ENCODE results near the gene FDXACB1. TPM values are rescaled to one million over a fixed set of nuclear protein-coding genes. Genes with fewer than 3 reads are reported as not detected.

The FDXACB1 gene, protein sequence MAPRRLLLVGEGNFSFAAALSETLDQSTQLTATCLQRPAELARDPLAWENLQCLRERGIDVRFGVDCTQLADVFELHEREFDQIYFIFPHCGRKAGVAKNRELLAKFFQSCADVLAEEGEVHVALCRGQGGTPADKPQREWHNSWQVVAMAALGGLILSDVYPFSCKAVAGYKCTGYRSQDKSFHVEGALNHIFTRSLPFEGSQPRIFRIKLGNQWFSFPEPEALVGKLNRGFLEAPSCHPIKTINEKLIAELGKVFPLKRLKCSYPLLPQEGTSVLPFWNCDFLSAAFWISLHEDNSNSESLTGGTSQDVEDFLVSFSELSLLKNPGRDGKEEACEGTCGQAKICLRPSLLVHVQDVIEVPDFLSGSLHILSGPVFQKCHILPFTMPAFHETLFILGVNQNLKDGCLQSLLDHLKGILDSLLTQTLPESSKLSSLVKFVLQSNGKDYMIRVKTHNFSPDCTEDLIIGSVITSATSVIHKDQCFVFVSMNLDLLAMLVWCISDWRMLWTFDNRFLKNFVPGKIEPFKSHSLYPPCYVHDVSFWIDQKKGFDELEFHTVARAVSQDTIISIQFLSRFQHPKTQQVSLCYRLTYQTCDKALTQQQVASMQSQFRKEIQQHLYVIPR
- polyA plus RNA-seq (2013, experiment 1 of 2): 1.7 TPM
- 1.9 TPM for polyA plus RNA-seq (2013, experiment 2 of 2)

DNA sequence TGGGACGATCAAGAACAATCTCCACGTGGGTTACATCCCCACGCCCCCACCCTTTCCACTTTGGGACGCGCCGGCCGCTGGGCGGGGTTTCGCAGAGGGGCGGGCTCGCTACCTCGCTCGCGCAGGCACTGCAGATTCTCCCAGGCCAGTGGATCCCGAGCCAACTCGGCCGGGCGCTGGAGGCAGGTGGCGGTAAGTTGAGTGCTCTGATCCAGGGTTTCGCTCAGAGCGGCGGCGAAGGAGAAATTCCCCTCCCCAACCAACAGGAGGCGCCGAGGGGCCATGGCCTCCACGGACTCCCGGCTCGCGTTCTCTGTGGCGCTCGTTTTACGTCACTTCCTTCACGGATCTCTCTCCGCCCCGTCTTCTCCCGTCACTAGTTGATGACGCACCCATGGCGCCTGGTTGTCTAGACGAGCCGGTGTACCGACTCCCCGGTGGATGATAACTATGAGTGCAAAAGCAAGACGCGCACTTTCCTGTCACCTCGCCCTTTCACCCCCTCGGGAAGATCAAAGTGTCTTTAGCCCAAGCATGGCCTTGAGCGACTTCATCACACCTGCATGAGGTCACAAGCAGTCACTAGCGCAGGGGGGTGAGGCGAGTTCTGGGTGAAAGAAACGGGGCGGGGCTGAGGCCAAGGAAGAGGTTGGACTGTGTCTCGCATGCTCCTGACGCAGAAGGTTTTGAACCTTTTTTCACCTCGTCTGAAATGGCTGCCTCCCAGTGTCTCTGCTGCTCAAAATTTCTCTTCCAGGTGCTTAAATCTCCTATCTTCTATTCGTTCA is at the start of gene FDXACB1, which contains the start of gene CFAP68:
Gene FDXACB1, minus strand, starts transcription at position 317 of the 788 bp plus-strand sequence. Its CDS starts 33 bp downstream, at position 284.
Gene CFAP68, plus strand, starts transcription at position 693 of the 788 bp plus-strand sequence. Its CDS starts 20 bp downstream, at position 713.
- H3K4me3 ChIP-seq (ENCODE audit: extremely low read depth, insufficient read depth, low read length, poor library complexity, severe bottlenecking): peak within 1 kb of the TSS; percentile 66
- H3K27ac ChIP-seq (ENCODE audit: low read depth, low read length, severe bottlenecking): peak within 1 kb of the TSS; percentile 98
- no peaks in the 10 kb centered on the region for H3K4me1 ChIP-seq (ENCODE audit: control insufficient read depth, insufficient read depth, low read length, poor library complexity, severe bottlenecking)
- no peaks in the 10 kb centered on the region for H3K36me3 ChIP-seq (ENCODE audit: control insufficient read depth, insufficient read depth, low read length)
- H3K9me3 ChIP-seq (ENCODE audit: control insufficient read depth, low read length): no peaks in the 10 kb centered on the region
- WGBS, 2 experiments (ENCODE audit: insufficient coverage in 2 of 2): 1 to 2% methylated on average over 18 to 22 of the region's 55 CpGs

DNA sequence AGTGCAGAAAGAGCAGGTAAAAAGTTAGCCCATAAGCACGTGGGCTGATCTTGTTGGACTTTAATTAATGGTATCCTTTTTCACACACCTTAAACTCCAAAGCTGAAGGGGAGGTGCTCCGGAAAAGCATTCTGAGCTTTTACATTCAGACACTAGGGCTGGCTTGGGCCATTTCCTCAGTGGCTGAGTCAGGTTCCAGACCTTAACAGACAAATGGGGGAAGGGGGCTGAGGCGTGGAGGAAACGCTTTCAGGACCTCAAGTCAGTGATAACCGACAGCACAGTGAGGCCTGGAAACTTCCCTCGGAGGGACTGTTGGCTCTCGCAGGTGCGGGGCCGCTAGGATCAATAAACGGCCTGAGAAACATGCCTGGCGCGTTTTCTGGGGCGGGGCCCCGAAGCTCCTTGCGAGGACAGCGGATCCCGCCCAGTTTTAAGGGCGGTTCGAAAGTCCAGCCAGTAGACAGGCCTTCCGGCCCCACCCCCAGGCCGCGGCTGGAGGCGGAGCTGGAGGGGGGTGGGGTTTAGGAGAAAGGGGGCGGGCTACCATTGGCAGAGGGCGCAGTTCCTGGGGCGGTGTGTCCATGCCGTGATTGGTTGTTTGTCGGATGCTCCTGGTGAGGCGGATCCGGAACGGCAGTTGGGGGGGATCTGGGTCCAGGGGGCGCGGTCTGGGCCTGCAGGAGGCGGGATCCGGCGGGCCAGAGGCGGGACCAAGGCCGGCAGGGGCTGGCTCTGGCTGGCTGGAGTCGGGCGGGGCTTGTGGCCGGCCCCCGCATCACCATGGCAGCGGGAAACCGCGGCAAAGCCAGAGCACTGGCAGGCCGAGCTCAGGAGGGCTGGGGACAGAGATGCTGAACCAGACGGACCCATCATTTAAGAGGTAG is 47.8 kb upstream of the FDXACB1 start:
- Histone ChIP-seq H3K4me1 (ENCODE audit: control insufficient read depth, insufficient read depth, low read length, poor library complexity, severe bottlenecking) (peaks cover 31% of the 10 kb centered on the region), H3K9me3 (ENCODE audit: control insufficient read depth, low read length) (no peaks in the 10 kb centered on the region), H3K27ac (ENCODE audit: low read depth, low read length, severe bottlenecking) (peak overlapping the region; percentile 89), H3K4me3 (ENCODE audit: extremely low read depth, insufficient read depth, low read length, poor library complexity, severe bottlenecking) (peak overlapping the region; percentile 37), H3K36me3 (ENCODE audit: control insufficient read depth, insufficient read depth, low read length) (no peaks in the 10 kb centered on the region)
- 1 to 2% methylated on average over 33 to 35 of the region's 47 CpGs for WGBS, 2 experiments (ENCODE audit: insufficient coverage in 2 of 2)

DNA sequence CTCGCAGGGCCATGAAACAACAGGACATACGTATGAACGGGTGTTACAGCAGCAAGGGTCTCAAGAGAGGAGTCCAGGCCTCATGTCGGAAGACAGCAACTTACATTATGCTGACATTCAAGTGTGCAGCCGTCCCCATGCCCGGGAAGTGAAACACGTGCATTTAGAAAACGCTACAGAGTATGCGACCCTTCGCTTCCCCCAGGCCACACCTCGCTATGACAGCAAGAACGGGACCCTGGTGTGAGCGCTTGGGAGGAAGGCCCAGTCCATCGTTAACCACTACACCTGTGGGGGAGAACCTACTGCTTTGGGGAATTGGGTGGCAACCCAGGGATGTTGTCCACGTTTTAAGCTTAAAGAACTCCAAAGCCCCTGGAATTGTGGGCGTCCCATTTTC is 47.0 kb upstream of the FDXACB1 start:
- no peaks in the 10 kb centered on the region for H3K9me3 ChIP-seq (ENCODE audit: control insufficient read depth, low read length)
- peak overlapping the region; percentile 86 for H3K27ac ChIP-seq (ENCODE audit: low read depth, low read length, severe bottlenecking)

DNA sequence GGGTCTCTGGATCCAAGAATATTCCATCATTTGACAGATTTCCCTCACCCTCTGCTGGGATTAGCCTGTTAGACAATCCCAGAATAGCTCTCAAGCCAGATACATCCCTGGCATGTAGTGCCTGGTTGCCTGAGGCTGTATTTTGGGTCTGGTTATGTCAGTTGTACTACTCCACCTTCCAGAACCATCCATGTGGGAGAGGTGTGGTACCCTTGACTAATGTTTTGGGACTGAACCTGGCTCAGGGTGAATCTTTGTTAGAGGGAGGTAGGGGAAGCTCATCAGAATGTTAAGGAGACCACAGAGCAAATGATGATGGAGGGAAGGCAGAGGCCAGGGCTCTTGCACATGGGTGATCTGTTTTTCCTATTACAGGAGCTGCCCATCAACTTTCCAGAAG is 45.0 kb upstream of the FDXACB1 start:
- no peaks in the 10 kb centered on the region for H3K36me3 ChIP-seq (ENCODE audit: control insufficient read depth, insufficient read depth, low read length)
- H3K4me3 ChIP-seq (ENCODE audit: extremely low read depth, insufficient read depth, low read length, poor library complexity, severe bottlenecking): no peak overlapping the region
- no peaks in the 10 kb centered on the region for H3K9me3 ChIP-seq (ENCODE audit: control insufficient read depth, low read length)
- peak overlapping the region; percentile 92 for H3K27ac ChIP-seq (ENCODE audit: low read depth, low read length, severe bottlenecking)
- H3K4me1 ChIP-seq (ENCODE audit: control insufficient read depth, insufficient read depth, low read length, poor library complexity, severe bottlenecking): peaks cover 32% of the 10 kb centered on the region

More for the DNA sequence above, 47.0 kb upstream of the FDXACB1 start:
- Histone ChIP-seq H3K36me3 (ENCODE audit: control insufficient read depth, insufficient read depth, low read length) (no peaks in the 10 kb centered on the region), H3K4me3 (ENCODE audit: extremely low read depth, insufficient read depth, low read length, poor library complexity, severe bottlenecking) (peak overlapping the region; percentile 37), H3K4me1 (ENCODE audit: control insufficient read depth, insufficient read depth, low read length, poor library complexity, severe bottlenecking) (peaks cover 31% of the 10 kb centered on the region)
- 98% methylated on average over 13 to 15 of the region's 16 CpGs for WGBS, 2 experiments (ENCODE audit: insufficient coverage in 2 of 2)

DNA sequence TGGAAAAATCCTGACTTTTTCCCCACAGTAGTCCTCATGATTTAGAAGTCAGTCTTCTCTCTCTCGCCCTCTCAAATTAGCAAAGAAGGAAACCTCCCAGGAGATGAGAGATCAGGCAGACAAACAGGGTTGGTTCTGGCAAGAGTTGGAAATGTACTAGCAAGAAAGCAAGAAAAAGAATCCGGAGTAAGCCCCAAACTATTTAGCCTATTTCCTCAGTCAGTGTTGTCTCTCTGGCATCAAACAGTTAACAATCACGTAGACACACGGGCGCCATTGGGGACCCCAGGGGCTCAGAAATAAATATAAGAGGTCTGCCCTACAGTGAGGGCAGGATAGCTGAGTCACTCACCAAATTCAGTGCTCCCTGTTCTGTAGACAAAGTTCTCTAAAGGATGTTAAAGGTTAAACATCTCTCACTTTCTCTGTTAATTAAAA is 44.4 kb upstream of the FDXACB1 start:
- Histone ChIP-seq H3K36me3 (ENCODE audit: control insufficient read depth, insufficient read depth, low read length) (no peaks in the 10 kb centered on the region), H3K4me3 (ENCODE audit: extremely low read depth, insufficient read depth, low read length, poor library complexity, severe bottlenecking) (peak overlapping the region; percentile 3), H3K4me1 (ENCODE audit: control insufficient read depth, insufficient read depth, low read length, poor library complexity, severe bottlenecking) (peaks cover 34% of the 10 kb centered on the region), H3K27ac (ENCODE audit: low read depth, low read length, severe bottlenecking) (peak overlapping the region; percentile 92), H3K9me3 (ENCODE audit: control insufficient read depth, low read length) (no peaks in the 10 kb centered on the region)
- WGBS, 2 experiments (ENCODE audit: insufficient coverage in 2 of 2): 33 to 70% methylated on average over 2 to 3 of the region's 5 CpGs

DNA sequence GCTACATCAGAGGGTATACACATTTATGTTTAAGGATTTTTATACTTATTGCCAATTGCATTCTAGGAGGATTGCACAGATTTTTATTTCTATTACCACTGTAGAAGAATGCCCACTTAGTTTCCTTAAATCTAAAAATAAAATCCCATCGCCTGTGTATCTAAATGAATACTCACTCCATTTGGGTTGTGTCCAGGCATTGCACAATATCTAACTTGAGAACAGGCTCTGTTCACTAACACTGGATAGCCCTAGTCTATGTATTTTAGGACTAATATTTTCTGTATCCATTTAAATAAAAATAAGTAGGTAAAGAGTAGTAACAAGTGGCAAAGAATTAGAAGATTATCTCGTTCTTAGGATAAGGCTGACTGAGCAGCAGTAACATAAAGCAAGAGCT is 43.8 kb upstream of the FDXACB1 start:
- Histone ChIP-seq H3K27ac (ENCODE audit: low read depth, low read length, severe bottlenecking) (peak overlapping the region; percentile 92), H3K9me3 (ENCODE audit: control insufficient read depth, low read length) (no peaks in the 10 kb centered on the region), H3K36me3 (ENCODE audit: control insufficient read depth, insufficient read depth, low read length) (no peaks in the 10 kb centered on the region), H3K4me3 (ENCODE audit: extremely low read depth, insufficient read depth, low read length, poor library complexity, severe bottlenecking) (no peak overlapping the region), H3K4me1 (ENCODE audit: control insufficient read depth, insufficient read depth, low read length, poor library complexity, severe bottlenecking) (peaks cover 34% of the 10 kb centered on the region)
- 88 to 100% methylated on average over 1 of the region's 2 CpGs for WGBS, 2 experiments (ENCODE audit: insufficient coverage in 2 of 2)

DNA sequence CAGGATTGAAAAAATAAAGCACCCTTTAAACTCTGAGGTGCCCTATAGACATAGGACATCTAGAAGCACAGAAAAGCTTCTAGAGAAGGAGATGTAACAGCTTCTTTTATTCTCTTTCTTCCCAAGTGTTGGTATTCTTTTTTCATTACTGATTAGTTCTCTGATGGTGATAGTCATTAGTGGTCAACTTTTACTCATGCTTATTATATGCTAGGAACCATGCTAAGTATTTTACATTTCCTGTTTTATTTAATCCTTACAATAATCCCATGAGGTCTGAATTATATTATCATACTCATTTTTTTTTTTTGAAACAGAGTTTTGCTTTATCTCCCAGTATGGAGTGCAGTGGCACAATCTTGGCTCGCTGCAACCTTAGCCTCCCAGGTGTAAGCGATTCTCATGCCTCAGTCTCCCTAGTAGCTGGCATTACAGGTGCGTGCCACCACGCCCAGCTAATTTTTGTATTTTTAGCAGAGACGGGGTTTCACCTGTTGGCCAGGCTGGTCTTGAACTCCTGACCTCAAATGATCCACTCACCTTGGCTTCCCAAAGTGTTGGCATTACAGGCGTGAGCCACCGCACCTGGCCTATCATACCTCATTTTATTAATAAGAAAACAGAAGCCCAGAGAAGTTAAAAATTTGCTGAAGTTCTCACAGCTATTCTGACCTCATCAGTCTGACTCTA is 42.7 kb upstream of the FDXACB1 start:
- H3K4me3 ChIP-seq (ENCODE audit: extremely low read depth, insufficient read depth, low read length, poor library complexity, severe bottlenecking): no peak overlapping the region
- peaks cover 34% of the 10 kb centered on the region for H3K4me1 ChIP-seq (ENCODE audit: control insufficient read depth, insufficient read depth, low read length, poor library complexity, severe bottlenecking)
- H3K27ac ChIP-seq (ENCODE audit: low read depth, low read length, severe bottlenecking): no peak overlapping the region
- H3K9me3 ChIP-seq (ENCODE audit: control insufficient read depth, low read length): no peaks in the 10 kb centered on the region
- 82 to 92% methylated on average over 7 of the region's 7 CpGs for WGBS, 2 experiments (ENCODE audit: insufficient coverage in 2 of 2)
- no peaks in the 10 kb centered on the region for H3K36me3 ChIP-seq (ENCODE audit: control insufficient read depth, insufficient read depth, low read length)

DNA sequence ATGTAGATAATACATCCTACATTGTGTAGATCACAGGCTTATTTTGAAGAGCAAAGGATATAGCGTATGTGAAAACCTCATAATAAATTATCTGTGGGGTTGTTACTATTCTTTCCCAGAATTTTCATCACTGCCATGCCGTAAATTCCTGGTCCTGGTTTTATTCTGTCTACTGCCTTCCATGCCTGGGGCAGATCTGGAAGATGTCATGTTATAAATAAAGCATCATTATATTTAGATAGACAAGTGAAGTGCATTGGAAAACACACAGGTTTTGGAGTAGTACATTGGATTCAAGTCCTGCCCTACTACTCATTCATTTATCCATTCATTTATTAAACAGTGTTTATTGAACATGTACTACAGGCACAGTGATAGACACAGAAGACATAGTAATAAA is 41.9 kb upstream of the FDXACB1 start:
- H3K4me1 ChIP-seq (ENCODE audit: control insufficient read depth, insufficient read depth, low read length, poor library complexity, severe bottlenecking): peaks cover 27% of the 10 kb centered on the region
- no peak overlapping the region for H3K4me3 ChIP-seq (ENCODE audit: extremely low read depth, insufficient read depth, low read length, poor library complexity, severe bottlenecking)
- H3K36me3 ChIP-seq (ENCODE audit: control insufficient read depth, insufficient read depth, low read length): no peaks in the 10 kb centered on the region
- WGBS, 2 experiments (ENCODE audit: insufficient coverage in 2 of 2): no CpG with 5 or more reads among the region's 2 CpGs
- no peak overlapping the region for H3K27ac ChIP-seq (ENCODE audit: low read depth, low read length, severe bottlenecking)
- no peaks in the 10 kb centered on the region for H3K9me3 ChIP-seq (ENCODE audit: control insufficient read depth, low read length)

DNA sequence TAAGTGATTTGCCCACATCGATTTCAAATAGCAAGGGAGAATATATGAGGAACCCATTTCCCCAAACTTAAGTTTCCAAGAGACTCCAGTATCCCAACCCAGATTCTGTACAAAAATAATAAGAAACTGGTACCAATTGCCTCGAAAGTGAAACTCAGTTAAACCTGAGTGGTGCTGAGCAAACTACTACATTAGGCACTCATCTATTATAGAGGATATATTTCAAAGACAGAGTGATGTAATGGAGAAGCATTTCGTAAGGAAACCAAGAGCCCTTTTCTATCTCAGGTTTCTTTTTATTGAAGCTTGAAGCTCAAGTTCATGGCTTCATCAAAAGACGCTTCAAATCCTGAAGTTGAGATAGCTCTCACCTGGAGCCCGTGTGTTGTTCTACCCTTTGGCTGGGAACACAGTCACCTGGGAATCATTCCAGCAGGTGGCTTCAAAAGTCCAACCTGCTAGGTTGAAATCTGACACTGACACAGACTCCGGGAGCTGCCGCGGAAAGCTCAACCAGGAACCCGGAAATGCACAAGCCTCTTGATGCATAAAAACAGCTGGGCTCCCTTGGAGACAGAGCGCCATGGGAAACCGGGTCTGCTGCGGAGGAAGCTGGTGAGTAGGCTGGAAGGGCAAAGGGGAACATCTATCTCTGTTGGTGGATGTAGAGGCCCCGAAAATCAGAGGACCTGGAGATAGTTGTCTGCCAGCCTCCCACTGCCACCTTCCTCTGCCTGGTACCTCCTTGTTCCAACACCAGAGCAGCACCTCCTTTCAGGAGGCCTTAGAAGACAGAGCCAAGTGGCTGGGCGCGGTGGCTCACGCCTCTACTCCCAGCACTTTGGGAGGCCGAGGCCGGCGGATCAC is 39.7 kb upstream of the FDXACB1 start, which contains the start of gene C11orf52:
Gene C11orf52, plus strand, starts transcription at position 524 of the 867 bp plus-strand sequence. Its CDS starts 60 bp downstream, at position 584.
- no peaks in the 10 kb centered on the region for H3K9me3 ChIP-seq (ENCODE audit: control insufficient read depth, low read length)
- H3K36me3 ChIP-seq (ENCODE audit: control insufficient read depth, insufficient read depth, low read length): no peaks in the 10 kb centered on the region
- 62 to 72% methylated on average over 16 of the region's 19 CpGs for WGBS, 2 experiments (ENCODE audit: insufficient coverage in 2 of 2)
- no peak within 1 kb of the TSS for H3K27ac ChIP-seq (ENCODE audit: low read depth, low read length, severe bottlenecking)
- no peak within 1 kb of the TSS for H3K4me3 ChIP-seq (ENCODE audit: extremely low read depth, insufficient read depth, low read length, poor library complexity, severe bottlenecking)
- H3K4me1 ChIP-seq (ENCODE audit: control insufficient read depth, insufficient read depth, low read length, poor library complexity, severe bottlenecking): peaks cover 10% of the 10 kb centered on the region

All from mesodermal cell (in vitro differentiated cells).